ENCODE measurements around the gene TATDN2. TPM values are rescaled to one million over a fixed set of nuclear protein-coding genes. Genes with fewer than 3 reads are reported as not detected.

The TATDN2 gene
- total and polyA plus RNA-seq, 9 of the 15 experiments (the other 6 are each of a cell fraction or from before 2014, with no cell fraction given) = 5.2 to 44.7 (median 25.8) TPM

DNA sequence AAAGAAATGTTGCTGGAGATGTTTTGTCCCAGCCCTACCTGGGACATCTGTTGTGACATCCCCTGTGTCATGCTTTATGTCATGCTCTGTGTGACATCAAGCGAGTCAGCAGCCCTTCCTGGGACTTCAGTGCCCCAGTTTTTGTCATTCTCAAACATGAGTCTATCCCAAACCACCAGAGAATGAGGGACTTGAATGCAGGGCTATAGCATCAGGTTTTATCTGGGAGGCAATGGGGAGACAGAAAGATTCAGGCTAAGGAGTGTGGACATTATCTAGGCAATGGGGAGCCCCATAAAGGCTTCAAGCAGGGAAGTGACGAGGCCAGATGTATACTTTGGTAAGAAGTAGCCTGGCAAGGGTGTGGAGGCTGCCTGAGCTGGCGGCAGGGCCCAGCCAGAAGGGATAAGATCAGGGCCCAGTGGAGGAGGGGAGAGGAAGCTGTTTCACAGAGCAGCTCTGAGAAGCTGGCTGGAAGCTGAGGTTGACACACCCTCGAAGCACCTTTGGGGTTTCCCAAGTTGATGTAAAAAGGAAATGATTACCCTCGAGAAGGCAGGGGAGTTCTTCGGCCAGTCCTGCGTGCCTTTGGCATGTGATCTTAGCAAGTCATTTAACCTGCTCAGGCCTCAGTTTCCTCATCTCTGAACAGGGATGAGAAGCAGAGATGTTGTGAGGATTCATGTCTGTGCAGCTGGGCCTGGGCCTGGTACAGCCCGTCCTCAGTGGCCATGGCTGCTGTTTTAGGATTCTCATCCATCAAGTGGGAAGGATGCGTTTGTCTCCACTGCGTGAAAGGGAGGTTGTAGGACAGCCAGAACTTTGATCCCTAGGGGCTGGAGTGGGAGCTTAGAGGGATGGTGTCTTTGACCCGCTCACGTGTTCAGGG is 49.3 kb upstream of the TATDN2 start:
- Histone ChIP-seq H3K4me1 (replicated peaks in 1 of 2; ENCODE audit: control insufficient read depth in 2 of 2, insufficient read depth in 2 of 2, low read length in 2 of 2) (peaks cover 38 to 45% of the 10 kb centered on the region in 2 experiments), H2AFZ (ENCODE audit: low read depth, low read length) (peak overlapping the region; percentile 78), H3K27me3 (ENCODE audit: control insufficient read depth in 2 of 2, insufficient read depth in 2 of 2, low read length in 2 of 2) (no peaks in the 10 kb centered on the region), H3K27ac (ENCODE audit: extremely low read depth, low read depth, low read length) (peak overlapping the region; percentile 49; the same call in 2 of the 3 replicates), H3K79me2 (ENCODE audit: control insufficient read depth, insufficient read depth, low read length) (no peaks in the 10 kb centered on the region), H3K9me3 (replicated peaks; ENCODE audit: control insufficient read depth, insufficient read depth, low read depth, low read length) (no peaks in the 10 kb centered on the region), H3K4me2 (ENCODE audit: insufficient read depth, low read length) (peak overlapping the region; percentile 58), H3K4me3 (no peak overlapping the region), H4K20me1 (replicated peaks; ENCODE audit: control insufficient read depth, insufficient read depth, low read length) (no peaks in the 10 kb centered on the region), H3K9ac (ENCODE audit: insufficient read depth in 1 of 2, low read depth in 2 of 2, low read length in 2 of 2) (peak overlapping the region; percentile 29 to 43; a peak in 2 of 4 replicates), H3K9me1 (ENCODE audit: control insufficient read depth, insufficient read depth, low read length) (no peaks in the 10 kb centered on the region), H3K36me3 (ENCODE audit: control insufficient read depth, insufficient read depth, low read length) (no peaks in the 10 kb centered on the region)
- FAIRE-seq = peak; percentile 42
- ChIA-PET CTCF (ENCODE audit: low intra/inter-chr PET ratio) (no interaction called here), POLR2A (interaction anchor here (0.6 to 1.4 kb wide), 4 partner anchors 46 to 176 kb away, joined by 3 to 4 read pairs (median 3); partner anchors contain the start of gene TATDN2)
- peak; percentile 79 for ATAC-seq
- intact Hi-C loops (cut with micrococcal nuclease) (no loop called here), in situ Hi-C loops (cut with MboI) (no loop called here)
- DNase-seq (ENCODE audit: extremely low read depth in 1 of 4, low spot score in 3 of 4) = peak; percentile 60 to 70 (median 68)
- BruUV-seq (replicated peaks) = no TSS peak
- 33% methylated on average over 12 of the region's 12 CpGs for WGBS (ENCODE audit: insufficient coverage, low coverage, missing lambda C conversion rate)
- TF ChIP-seq TARDBP (IDR thresholded peaks at IDR 0.05) = 0 out of 2 replicates have a peak, but pooled peaks have one; percentile 9
- TF ChIP-seq, protein P1, sequence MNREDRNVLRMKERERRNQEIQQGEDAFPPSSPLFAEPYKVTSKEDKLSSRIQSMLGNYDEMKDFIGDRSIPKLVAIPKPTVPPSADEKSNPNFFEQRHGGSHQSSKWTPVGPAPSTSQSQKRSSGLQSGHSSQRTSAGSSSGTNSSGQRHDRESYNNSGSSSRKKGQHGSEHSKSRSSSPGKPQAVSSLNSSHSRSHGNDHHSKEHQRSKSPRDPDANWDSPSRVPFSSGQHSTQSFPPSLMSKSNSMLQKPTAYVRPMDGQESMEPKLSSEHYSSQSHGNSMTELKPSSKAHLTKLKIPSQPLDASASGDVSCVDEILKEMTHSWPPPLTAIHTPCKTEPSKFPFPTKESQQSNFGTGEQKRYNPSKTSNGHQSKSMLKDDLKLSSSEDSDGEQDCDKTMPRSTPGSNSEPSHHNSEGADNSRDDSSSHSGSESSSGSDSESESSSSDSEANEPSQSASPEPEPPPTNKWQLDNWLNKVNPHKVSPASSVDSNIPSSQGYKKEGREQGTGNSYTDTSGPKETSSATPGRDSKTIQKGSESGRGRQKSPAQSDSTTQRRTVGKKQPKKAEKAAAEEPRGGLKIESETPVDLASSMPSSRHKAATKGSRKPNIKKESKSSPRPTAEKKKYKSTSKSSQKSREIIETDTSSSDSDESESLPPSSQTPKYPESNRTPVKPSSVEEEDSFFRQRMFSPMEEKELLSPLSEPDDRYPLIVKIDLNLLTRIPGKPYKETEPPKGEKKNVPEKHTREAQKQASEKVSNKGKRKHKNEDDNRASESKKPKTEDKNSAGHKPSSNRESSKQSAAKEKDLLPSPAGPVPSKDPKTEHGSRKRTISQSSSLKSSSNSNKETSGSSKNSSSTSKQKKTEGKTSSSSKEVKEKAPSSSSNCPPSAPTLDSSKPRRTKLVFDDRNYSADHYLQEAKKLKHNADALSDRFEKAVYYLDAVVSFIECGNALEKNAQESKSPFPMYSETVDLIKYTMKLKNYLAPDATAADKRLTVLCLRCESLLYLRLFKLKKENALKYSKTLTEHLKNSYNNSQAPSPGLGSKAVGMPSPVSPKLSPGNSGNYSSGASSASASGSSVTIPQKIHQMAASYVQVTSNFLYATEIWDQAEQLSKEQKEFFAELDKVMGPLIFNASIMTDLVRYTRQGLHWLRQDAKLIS (CRISPR knock-in tag; IDR thresholded peaks at IDR 0.05) = no peak
- TF ChIP-seq MEF2D (tag; conservative IDR thresholded peaks at IDR 0.05; ENCODE audit: low read depth) = no peak
- TF ChIP-seq, protein P2, sequence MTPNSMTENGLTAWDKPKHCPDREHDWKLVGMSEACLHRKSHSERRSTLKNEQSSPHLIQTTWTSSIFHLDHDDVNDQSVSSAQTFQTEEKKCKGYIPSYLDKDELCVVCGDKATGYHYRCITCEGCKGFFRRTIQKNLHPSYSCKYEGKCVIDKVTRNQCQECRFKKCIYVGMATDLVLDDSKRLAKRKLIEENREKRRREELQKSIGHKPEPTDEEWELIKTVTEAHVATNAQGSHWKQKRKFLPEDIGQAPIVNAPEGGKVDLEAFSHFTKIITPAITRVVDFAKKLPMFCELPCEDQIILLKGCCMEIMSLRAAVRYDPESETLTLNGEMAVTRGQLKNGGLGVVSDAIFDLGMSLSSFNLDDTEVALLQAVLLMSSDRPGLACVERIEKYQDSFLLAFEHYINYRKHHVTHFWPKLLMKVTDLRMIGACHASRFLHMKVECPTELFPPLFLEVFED (CRISPR knock-in tag; conservative IDR thresholded peaks at IDR 0.05) = no peak
- TF ChIP-seq, protein P3, sequence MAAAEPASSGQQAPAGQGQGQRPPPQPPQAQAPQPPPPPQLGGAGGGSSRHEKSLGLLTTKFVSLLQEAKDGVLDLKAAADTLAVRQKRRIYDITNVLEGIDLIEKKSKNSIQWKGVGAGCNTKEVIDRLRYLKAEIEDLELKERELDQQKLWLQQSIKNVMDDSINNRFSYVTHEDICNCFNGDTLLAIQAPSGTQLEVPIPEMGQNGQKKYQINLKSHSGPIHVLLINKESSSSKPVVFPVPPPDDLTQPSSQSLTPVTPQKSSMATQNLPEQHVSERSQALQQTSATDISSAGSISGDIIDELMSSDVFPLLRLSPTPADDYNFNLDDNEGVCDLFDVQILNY (CRISPR knock-in tag; IDR thresholded peaks at IDR 0.05) = peak; percentile 41; the same call in 1 of the 2 replicates
- TF ChIP-seq, protein P4, sequence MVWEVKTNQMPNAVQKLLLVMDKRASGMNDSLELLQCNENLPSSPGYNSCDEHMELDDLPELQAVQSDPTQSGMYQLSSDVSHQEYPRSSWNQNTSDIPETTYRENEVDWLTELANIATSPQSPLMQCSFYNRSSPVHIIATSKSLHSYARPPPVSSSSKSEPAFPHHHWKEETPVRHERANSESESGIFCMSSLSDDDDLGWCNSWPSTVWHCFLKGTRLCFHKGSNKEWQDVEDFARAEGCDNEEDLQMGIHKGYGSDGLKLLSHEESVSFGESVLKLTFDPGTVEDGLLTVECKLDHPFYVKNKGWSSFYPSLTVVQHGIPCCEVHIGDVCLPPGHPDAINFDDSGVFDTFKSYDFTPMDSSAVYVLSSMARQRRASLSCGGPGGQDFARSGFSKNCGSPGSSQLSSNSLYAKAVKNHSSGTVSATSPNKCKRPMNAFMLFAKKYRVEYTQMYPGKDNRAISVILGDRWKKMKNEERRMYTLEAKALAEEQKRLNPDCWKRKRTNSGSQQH (CRISPR knock-in tag; IDR thresholded peaks at IDR 0.05) = no peak
- 0 out of 2 replicates have a peak, but pooled peaks have one; percentile 31 for TF ChIP-seq BACH1 (tag; IDR thresholded peaks at IDR 0.05)
- TF ChIP-seq, protein P5, sequence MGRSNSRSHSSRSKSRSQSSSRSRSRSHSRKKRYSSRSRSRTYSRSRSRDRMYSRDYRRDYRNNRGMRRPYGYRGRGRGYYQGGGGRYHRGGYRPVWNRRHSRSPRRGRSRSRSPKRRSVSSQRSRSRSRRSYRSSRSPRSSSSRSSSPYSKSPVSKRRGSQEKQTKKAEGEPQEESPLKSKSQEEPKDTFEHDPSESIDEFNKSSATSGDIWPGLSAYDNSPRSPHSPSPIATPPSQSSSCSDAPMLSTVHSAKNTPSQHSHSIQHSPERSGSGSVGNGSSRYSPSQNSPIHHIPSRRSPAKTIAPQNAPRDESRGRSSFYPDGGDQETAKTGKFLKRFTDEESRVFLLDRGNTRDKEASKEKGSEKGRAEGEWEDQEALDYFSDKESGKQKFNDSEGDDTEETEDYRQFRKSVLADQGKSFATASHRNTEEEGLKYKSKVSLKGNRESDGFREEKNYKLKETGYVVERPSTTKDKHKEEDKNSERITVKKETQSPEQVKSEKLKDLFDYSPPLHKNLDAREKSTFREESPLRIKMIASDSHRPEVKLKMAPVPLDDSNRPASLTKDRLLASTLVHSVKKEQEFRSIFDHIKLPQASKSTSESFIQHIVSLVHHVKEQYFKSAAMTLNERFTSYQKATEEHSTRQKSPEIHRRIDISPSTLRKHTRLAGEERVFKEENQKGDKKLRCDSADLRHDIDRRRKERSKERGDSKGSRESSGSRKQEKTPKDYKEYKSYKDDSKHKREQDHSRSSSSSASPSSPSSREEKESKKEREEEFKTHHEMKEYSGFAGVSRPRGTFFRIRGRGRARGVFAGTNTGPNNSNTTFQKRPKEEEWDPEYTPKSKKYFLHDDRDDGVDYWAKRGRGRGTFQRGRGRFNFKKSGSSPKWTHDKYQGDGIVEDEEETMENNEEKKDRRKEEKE (IDR thresholded peaks at IDR 0.05; ENCODE audit: borderline replicate concordance in 1 of 2, control insufficient read depth in 1 of 2, low read depth in 2 of 2, low read length in 1 of 2) = no peak

All from K562 (cell line).